Natural killer cell (primary cell): ENCODE measurements around the gene PPP1R12B. TPM values are rescaled to one million over a fixed set of nuclear protein-coding genes. Genes with fewer than 3 reads are reported as not detected.
"Not testable (repeated sequence)": the region's sequence is repeated elsewhere in the genome, so short reads cannot be mapped to it uniquely, and the experiment has no call there.

Source experiments
- ATAC-seq, 3 donors: fragments of 150-1000 bp in 2 of 3; fragments of 200-7000 bp in 1 of 3; cut with Tn5 transposase; 1 replicate in 1 of 3; 2 replicates in 2 of 3; pipeline ENCODE4 v1.10.0; 2021; ENCODE audit warnings: mild to moderate bottlenecking in 2 of 3, moderate library complexity in 2 of 3
- DNase-seq, 2 donors: peaks; one replicate each; pipeline versions ENCODE4 v3.0.0 to v3.0.0-alpha.2; 2013 to 2021; ENCODE audit warnings: mixed read lengths in 1 of 2
- H3K27ac ChIP-seq: one replicate; pipeline ENCODE4 v1.5.1; 2013; ENCODE audit warnings: mild to moderate bottlenecking, low read length
- H3K27me3 ChIP-seq: one replicate; pipeline ENCODE4 v1.6.1; 2013; ENCODE audit warnings: low read length; ENCODE audit not compliant: control insufficient read depth, insufficient read depth
- H3K36me3 ChIP-seq: one replicate; pipeline ENCODE4 v1.6.1; 2013; ENCODE audit warnings: low read length; ENCODE audit not compliant: control insufficient read depth, insufficient read depth
- H3K4me1 ChIP-seq: one replicate; pipeline ENCODE4 v1.6.1; 2013; ENCODE audit warnings: low read length; ENCODE audit not compliant: control insufficient read depth, insufficient read depth
- H3K4me3 ChIP-seq: one replicate; pipeline ENCODE4 v1.5.1; 2013; ENCODE audit warnings: low read length
- H3K9me3 ChIP-seq: one replicate; pipeline ENCODE4 v1.6.1; 2013; ENCODE audit warnings: low read length; ENCODE audit not compliant: control insufficient read depth, insufficient read depth
- H3K27ac Mint-ChIP-seq, 2 donors: one replicate each; pipeline ENCODE4 v1.8.0; 2022; ENCODE audit warnings: mild to moderate bottlenecking in 2 of 2, mixed read lengths in 2 of 2, moderate library complexity in 1 of 2
- H3K27me3 Mint-ChIP-seq, 2 donors: one replicate each; pipeline ENCODE4 v1.8.0; 2022; ENCODE audit warnings: low read depth in 2 of 2, mixed read lengths in 2 of 2
- H3K36me3 Mint-ChIP-seq: one replicate; pipeline ENCODE4 v1.8.0; 2022; ENCODE audit warnings: mixed read lengths
- H3K4me1 Mint-ChIP-seq, 2 donors: one replicate each; pipeline ENCODE4 v1.8.0; 2022; ENCODE audit warnings: mixed read lengths in 2 of 2
- H3K4me3 Mint-ChIP-seq: one replicate; pipeline ENCODE4 v1.8.0; 2022; ENCODE audit warnings: mild to moderate bottlenecking, moderate library complexity, mixed read lengths
- H3K9me3 Mint-ChIP-seq, 2 donors: one replicate each; pipeline ENCODE4 v1.8.0; 2022; ENCODE audit warnings: mixed read lengths in 2 of 2
- CTCF ChIP-seq: fragments of 200-600 bp; IDR thresholded peaks from one replicate; pipeline ENCODE4 v1.8.0; 2022; ENCODE audit warnings: antibody characterized with exemption
- WGBS: methylation state at CpG from one replicate; pipeline ENCODE4 v1.1.7; 2013; ENCODE audit warnings: missing lambda C conversion rate; ENCODE audit not compliant: insufficient coverage; 5-methylcytosine and 5-hydroxymethylcytosine counted together
- intact Hi-C: fragments of 100-400 bp; cut with micrococcal nuclease; formaldehyde crosslinking; loops from one replicate; pipeline ENCODE4 v1.14.2; 2022
- total RNA-seq, 4 donors: library from RNA; stranded (reverse); fragments of 120-200 nt in 1 of 4; gene quantifications; one replicate each; pipeline versions ENCODE4 v1.2.3 to v1.2.4, GENCODE V29; 2013 to 2022

Gene PPP1R12B
- total RNA-seq, 3 donors from 2014 or later (not counting 1 experiment from before 2014, with no cell fraction given): 27.8 to 47.5 (median 46.5) TPM

- Histone ChIP-seq H3K27me3 (peaks cover 2% of the 10 kb centered on the region), H3K4me1 (peaks cover 28% of the 10 kb centered on the region), H3K36me3 (no peaks in the 10 kb centered on the region), H3K27ac (no peak overlapping the region), H3K9me3 (no peaks in the 10 kb centered on the region), H3K4me3 (no peak overlapping the region)
- Mint-ChIP-seq H3K27ac (no peak overlapping the region), H3K4me3 (no peak overlapping the region), H3K4me1 (peaks cover 19 to 26% of the 10 kb centered on the region in 2 donors), H3K27me3 (peaks cover 20 to 33% of the 10 kb centered on the region in 2 donors), H3K9me3 (no peaks in the 10 kb centered on the region), H3K36me3 (no peaks in the 10 kb centered on the region)
- intact Hi-C loops: no loop called here
- 94% methylated on average over 3 of the region's 3 CpGs for WGBS
- ATAC-seq (no peak), DNase-seq (no peak)
- TF ChIP-seq CTCF: no peak
These were observed 272.9 kb downstream of the PPP1R12B start for GRCh38 chr1:202621446-202621845.

GRCh38 chr1:202622388-202622787 is 273.9 kb downstream of the PPP1R12B start:
- Mint-ChIP-seq H3K9me3 (no peaks in the 10 kb centered on the region), H3K27me3 (peaks cover 13 to 26% of the 10 kb centered on the region in 2 donors), H3K4me1 (peaks cover 18 to 27% of the 10 kb centered on the region in 2 donors), H3K36me3 (no peaks in the 10 kb centered on the region), H3K4me3 (no peak overlapping the region), H3K27ac (no peak overlapping the region)
- peaks cover 2% of the 10 kb centered on the region for H3K27me3 ChIP-seq
- no peak for TF ChIP-seq CTCF
- no peak overlapping the region for H3K27ac ChIP-seq
- no peak for ATAC-seq
- peaks cover 29% of the 10 kb centered on the region for H3K4me1 ChIP-seq
- WGBS: 94% methylated on average over 8 of the region's 8 CpGs
- intact Hi-C loops: no loop called here
- H3K4me3 ChIP-seq: no peak overlapping the region
- H3K9me3 ChIP-seq: no peaks in the 10 kb centered on the region
- H3K36me3 ChIP-seq: no peaks in the 10 kb centered on the region
- no peak for DNase-seq

GRCh38 chr1:202623075-202623474 is 274.6 kb downstream of the PPP1R12B start:
- intact Hi-C loops: no loop called here
- Histone ChIP-seq H3K27ac (no peak overlapping the region), H3K36me3 (no peaks in the 10 kb centered on the region), H3K4me1 (peaks cover 35% of the 10 kb centered on the region), H3K4me3 (no peak overlapping the region), H3K9me3 (no peaks in the 10 kb centered on the region), H3K27me3 (peaks cover 2% of the 10 kb centered on the region)
- Mint-ChIP-seq H3K9me3 (no peaks in the 10 kb centered on the region), H3K27ac (no peak overlapping the region), H3K27me3 (peaks cover 13 to 26% of the 10 kb centered on the region in 2 donors), H3K4me3 (no peak overlapping the region), H3K4me1 (peaks cover 24 to 30% of the 10 kb centered on the region in 2 donors), H3K36me3 (no peaks in the 10 kb centered on the region)
- ATAC-seq: no peak
- DNase-seq: no peak
- TF ChIP-seq CTCF: no peak
- WGBS: 75% methylated on average over 7 of the region's 7 CpGs

GRCh38 chr1:202623476-202623875 is 275.0 kb downstream of the PPP1R12B start:
- H3K36me3 ChIP-seq, DNase-seq, H3K9me3 ChIP-seq, H3K36me3 Mint-ChIP-seq, H3K27ac Mint-ChIP-seq, H3K27ac ChIP-seq, H3K4me3 Mint-ChIP-seq, ATAC-seq, H3K4me3 ChIP-seq, intact Hi-C loops, H3K9me3 Mint-ChIP-seq, H3K27me3 ChIP-seq: not testable (repeated sequence)
- Mint-ChIP-seq H3K4me1 (peaks cover 24 to 30% of the 10 kb centered on the region in 2 donors), H3K27me3 (peaks cover 13 to 25% of the 10 kb centered on the region in 2 donors)
- H3K4me1 ChIP-seq: peaks cover 39% of the 10 kb centered on the region
- WGBS: 76% methylated on average over 12 of the region's 12 CpGs
